SKM-1 (cell line): ENCODE measurements around the gene ALPK3.
"Not testable (repeated sequence)": the region's sequence is repeated elsewhere in the genome, so short reads cannot be mapped to it uniquely, and the experiment has no call there.

Experiments used
- DNase-seq: peaks from one replicate; lab custom pipeline; 2025; ENCODE audit not compliant: unreplicated experiment; lab: John Stamatoyannopoulos, UW

The ALPK3 gene

DNA sequence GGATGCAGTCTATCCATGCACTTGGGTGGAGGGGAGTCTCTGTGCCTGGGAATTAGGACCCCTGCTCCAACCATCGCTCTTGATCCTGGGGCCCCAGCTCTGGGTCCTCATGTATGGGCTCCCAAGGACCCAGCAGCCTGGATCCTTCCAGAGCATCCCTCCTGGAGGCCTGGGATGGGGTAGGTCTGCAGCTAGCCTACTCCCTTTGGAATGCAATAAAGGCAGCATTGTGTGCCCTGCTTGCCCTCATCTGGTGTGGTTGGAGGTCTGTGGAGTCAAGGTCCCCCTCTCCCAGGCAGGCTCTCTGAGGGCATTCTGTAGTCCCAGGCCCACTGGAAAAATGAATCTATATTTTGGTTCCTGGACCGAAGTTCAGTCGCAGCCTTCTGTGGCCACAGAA lies 52.4 kb downstream of the ALPK3 start:
- no peak for DNase-seq

DNA sequence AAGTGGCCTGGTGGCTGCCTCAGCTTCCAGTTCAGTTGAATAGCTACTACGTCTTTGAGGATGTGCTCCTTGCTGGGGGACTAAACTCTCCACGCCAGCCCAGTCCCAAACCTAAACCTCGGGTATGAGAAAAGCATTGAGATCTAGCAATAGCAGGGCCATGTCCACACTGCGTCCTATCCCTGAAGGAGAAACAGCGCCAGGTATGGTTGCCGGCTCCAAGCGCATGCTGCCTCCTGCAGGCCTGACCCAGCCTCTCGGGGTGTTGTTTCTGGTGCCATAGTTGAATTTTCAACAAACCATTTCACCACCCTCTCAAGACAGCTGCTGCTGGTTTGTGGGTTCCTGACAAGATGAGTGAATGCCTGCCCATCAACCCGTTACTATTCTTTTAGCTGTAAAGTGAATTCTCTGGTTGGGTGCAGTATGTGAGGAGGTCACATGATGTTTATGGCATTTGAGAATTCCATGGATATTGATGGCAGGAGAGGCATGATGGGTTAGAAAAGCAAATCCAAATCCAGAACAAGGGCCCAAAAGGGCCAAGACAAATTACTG lies 54.4 kb downstream of the ALPK3 start:
- DNase-seq = no peak

- no peak for DNase-seq
Observed at GRCh38 chr15:84872009-84872910, 55.1 kb downstream of the ALPK3 start.

DNA sequence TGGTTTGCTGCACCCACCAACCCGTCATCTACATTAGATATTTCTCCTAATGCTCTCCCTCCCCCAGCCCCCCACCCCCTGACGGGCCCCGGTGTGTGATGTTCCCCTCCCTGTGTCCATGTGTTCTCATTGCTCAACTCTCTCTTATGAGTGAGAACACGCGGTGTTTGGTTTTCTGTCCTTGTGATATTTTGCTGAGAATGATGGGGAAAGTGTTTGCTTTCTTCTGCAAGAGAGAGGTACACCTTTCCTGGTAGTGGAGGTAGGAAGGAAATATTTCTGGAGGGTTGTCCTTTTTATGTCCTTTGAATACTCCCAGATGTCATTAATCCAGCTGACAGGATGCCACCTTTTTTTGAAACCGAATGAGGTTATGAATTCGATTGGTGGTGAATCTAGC lies 56.8 kb downstream of the ALPK3 start:
- DNase-seq = no peak

DNA sequence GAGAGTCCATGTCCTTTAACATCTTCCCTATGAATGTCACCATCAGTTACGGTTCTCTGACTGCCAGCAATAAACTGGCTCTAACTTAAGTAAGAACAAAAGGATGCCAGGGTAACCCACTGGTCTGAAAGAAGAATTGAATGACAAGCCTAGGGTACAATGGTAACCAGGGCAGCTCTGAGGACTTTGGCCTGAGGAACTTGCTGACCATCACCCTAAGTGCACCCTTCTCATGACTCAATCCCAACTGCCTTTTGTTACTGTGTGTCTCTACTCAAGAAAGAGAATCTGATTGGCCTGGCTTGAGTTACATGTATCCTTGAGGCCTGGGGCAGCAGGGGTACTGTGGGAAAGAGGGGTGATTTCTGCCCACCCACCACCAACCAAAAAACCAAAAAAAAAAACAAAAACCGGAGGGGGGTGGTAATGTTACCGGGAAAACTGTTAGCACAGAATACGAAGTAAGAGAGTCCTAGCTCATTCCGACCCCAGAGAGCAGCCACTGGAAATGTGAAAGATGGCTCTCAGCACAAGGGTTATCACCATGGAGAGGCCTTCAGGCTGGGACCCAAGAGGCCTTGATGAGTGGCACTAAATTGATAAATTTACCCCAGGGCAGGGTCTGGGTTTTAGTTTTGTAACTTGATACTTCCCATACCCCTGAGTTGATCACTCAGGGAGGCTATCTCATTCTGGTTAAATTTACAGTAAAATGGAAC lies 58.0 kb downstream of the ALPK3 start:
- DNase-seq = no peak

DNA sequence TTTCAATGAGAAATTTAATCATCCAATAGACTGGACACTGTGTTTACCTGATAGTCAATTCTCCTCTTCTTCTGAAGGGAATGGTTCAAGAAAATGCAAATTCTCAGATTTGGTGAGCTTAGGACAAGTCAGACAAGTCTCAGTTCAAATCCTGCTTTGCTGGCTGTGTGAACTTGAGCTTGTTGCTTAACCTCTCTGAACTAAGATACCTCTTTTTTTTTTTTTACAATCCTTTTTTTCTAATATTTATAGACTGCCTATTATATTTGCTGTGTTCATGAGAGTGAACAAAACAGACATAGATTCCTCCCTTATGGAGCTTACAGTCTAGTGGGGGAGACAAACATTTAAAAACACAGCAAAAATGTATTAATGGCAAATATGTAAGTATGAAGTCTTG lies 59.1 kb downstream of the ALPK3 start:
- no peak for DNase-seq

- not testable (repeated sequence) for DNase-seq
Observed at GRCh38 chr15:84877701-84878100, 60.5 kb downstream of the ALPK3 start.

- peak; percentile 54 for DNase-seq
Observed at GRCh38 chr15:84878504-84878903, 61.3 kb downstream of the ALPK3 start.

GRCh38 chr15:84879088-84879780 lies 62.1 kb downstream of the ALPK3 start:
- DNase-seq = no peak

- no peak for DNase-seq
Observed at GRCh38 chr15:84880007-84880406, 62.9 kb downstream of the ALPK3 start.

DNA sequence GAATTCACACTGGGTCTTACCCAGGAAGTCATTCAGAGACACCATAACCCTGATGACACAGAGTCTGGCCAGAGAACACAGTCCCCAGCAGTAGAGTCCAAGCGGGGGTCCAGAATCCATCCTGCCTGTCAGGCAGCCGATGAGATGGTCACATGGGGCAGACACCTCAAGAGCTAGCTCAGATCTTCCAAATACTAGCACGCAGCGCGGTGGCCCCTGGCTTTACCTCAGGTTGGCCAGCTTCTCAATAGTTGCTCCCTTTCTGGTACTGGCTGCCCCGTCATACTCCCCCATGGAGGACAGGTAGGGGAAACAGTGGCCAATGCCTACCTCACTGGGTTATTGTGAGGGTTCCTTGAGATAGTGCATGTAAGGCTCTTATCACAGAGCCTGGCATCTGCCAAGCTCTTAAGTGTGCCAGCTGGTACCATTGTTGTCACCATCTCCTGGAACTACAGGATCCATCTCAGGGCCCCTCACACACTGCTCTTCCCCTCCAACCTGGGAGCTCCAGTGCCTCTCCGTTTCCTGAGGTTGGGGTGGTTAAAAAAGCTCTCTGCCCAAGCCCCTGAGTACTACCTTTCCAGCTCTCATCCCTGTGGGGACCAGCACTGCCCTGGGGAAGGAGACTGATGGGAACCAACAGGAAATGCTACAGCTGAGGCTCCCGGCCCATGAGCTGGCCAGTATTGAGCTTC lies 63.8 kb downstream of the ALPK3 start:
- no peak for DNase-seq

- DNase-seq = no peak
Observed at GRCh38 chr15:84881520-84881830, 64.3 kb downstream of the ALPK3 start.

GRCh38 chr15:84883466-84883865 lies 66.3 kb downstream of the ALPK3 start:
- DNase-seq = no peak

DNA sequence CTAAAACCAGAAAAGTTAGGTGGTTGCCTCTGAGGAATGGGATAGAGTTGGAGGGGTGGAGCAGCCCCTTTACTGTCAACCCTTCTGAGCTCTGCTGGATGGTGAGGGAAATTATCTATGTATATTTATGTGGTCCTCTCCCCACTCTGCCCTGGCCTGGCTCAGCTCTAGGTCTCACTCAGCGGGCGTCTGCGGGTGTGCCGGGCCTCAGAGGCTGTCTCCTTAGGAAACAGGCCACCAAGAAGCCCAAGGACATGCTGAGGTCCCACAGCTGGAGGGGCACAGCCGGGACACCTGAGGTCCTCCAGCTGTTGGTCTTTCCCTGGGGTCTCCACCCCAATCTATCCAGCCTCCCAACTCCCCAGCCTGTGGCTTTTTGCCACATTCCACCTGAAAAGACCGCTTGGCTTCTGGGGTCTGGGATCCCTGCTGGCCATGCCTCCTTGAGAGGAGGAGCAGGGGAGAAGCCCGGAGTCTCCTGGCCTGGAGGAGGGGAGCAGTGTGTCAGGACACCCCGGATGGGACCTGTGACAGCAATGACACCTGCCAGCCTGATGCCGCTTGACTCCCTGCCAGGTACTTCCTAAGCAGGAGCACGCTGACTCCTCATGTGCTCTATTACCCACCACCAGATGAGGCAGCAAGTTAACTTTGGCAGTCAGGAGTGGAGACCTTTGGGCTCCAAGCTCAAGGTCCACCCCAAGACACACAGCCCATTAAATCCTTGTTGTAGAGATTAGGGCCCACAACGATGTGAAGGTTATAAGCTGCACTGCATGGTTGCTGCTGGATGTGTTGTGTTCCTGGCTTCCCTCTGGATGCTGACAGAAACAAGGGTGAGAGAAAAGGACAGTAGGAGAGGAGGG lies 67.0 kb downstream of the ALPK3 start, which contains the start of gene SLC28A1:
Gene SLC28A1, plus strand, starts transcription at position 747 of the 866 bp plus-strand sequence. CDS start 3,099 bp downstream, outside the sequence.
- DNase-seq = no peak

- no peak for DNase-seq
Observed at GRCh38 chr15:84885801-84886200, 68.6 kb downstream of the ALPK3 start.

DNA sequence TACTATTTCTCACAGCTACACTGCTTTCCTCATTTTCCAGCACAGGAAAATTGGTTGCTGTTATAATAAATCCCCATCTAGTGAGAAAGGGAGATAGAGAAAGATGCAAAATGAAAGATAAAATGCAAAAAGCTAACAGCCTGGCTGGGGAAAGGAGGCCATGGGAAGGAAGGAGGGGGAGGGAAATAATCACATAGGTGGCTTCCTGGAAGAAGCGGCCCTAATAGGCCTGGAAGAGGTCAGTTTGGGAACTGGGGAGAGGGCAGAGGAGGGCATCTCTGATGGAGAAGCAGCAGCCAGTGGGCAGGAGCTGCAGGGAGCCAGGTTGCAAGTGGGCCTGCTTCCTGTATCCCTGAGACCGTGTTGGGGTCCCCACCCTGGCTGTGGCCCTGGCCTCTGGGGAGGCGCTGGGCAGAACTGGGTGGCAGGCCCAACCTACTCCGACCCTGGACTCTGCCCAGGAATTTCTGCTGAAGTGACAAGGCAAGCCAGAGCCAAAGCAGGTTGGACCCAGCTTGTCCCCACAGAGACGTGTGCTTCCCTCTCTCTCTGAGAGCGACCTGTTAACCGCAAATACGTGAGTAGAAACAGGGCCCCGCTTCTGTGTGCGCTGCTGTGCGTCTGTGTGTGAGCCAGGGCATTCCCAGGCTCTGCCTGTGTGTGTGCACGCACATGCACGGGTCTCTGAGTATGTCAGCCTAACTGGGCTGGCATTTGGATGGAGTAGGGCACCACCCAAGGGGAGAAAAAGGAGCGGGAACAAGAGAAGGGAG lies 69.2 kb downstream of the ALPK3 start:
- DNase-seq = no peak

GRCh38 chr15:84886984-84887299 lies 69.8 kb downstream of the ALPK3 start:
- no peak for DNase-seq

GRCh38 chr15:84887938-84888337 lies 70.8 kb downstream of the ALPK3 start:
- no peak for DNase-seq

- DNase-seq = no peak
Observed at GRCh38 chr15:84888639-84889038, 71.5 kb downstream of the ALPK3 start.
